NCI-H345 treated with DMSO at 0.1 percent for 48 hours (cell line): ENCODE measurements around the gene HS3ST2.

Experiments used
- DNase-seq: peaks from one replicate; lab custom pipeline; 2025; ENCODE audit not compliant: unreplicated experiment; lab: John Stamatoyannopoulos, UW

The HS3ST2 gene

GRCh38 chr16:22813948-22814710, at the start of gene HS3ST2:
HS3ST2 (plus strand) TSS chr16:22814162; CDS start chr16:22814611, 449 bp downstream.
- no peak for DNase-seq

DNA sequence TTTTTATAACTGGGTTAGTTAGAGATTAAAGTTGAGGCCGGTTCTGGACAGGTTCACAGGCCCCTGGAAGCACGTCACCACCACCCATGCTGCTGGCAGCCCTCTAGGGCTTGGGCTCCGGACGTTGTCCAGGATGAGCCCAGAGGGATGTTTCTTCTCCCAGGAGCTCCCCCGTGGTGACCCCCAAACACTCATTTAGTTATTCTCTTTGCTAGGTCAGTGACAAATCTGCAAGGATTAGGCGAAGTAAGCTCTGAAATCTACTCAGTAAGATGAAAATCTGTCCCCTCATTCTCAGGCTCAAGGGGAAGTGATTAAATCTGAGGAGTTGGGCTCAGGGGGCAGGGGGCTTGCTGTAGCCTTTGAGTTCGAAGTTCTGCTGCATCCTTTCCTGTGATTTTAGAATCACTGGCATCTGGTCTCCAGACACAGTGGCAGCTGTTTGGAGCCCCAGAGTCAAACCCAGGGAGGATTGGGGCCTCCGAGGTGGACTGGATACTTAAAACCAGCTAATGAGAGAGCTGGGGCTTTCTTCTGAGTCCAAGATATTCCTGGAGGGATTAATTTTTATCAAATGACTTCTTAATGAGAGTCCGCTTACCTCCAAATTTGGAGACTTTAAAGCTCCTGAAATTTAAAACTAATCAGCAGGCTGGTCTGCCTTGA, 49.2 kb upstream of the HS3ST2 start:
- no peak for DNase-seq

- DNase-seq = no peak
Measured at GRCh38 chr16:22765479-22765878, 48.5 kb upstream of the HS3ST2 start.

DNA sequence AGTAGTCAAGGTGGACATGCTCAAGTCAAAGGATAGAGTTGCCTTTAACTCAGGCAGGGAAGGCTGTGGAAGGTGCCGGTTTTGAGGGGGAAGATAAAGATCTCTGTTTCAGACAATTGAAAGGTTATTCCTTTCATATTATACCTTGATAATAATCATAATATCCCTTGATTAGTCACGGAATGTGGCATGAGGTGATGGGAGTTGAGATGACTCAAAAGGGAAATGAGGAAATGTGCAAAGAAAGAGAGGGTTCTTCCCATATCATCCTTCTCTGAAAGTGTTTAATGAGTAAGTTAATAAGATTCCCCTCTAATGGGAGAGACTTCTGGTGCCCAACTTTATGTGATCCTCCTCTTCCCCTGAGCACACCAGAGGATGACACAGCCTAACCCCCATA, 43.1 kb upstream of the HS3ST2 start:
- DNase-seq = no peak

DNA sequence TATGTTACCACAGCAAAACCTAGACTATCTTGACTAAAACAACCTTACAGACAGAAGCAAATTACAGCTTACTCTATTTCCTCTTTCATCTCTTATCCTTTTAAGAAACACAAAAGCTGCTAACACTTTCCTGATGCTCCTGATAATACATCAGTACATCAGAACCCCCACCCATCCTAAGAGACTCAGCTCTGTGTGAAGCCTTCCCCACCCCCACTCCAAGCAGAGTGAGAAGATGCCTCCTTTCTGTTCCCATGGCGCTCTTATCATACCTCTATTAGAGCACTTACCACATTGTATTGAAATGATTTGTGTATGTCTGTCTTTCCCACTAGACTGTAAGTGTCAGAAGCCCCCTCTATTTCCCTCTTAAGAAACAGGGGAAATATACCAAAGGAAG, 42.4 kb upstream of the HS3ST2 start:
- DNase-seq = no peak

DNA sequence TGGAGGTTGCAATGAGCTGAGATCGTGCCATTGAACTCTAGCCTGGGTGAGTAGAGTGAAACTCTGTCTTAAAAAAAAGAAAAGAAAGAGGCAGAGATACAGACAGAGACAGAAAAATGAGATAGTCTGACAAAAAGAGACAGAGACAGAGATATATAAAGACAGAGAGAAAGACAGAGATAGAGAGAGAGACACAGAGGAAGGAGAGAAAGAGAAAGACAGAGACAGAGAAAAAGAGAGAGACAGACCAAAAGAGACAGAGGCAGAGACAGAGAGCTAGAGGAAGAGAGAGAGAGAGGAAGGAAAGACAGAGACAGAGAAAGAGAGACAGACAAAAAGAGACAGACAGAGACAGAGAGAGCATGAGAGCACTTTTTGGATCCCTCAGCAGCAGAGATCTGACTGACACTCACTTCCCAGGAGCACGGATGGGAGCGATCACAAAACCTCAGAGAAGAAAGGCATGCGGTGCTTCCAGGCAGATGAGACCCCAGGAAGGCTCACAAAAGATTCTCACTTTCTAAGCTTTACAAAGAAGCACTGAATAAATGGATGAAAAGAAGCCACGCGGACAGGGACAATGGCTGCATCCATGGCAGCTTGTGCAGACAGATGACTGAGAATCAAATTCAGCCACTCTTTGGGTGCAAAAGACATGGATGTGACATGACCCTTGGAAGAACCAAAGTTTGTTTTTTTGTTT, 38.6 kb upstream of the HS3ST2 start:
- DNase-seq = no peak

DNA sequence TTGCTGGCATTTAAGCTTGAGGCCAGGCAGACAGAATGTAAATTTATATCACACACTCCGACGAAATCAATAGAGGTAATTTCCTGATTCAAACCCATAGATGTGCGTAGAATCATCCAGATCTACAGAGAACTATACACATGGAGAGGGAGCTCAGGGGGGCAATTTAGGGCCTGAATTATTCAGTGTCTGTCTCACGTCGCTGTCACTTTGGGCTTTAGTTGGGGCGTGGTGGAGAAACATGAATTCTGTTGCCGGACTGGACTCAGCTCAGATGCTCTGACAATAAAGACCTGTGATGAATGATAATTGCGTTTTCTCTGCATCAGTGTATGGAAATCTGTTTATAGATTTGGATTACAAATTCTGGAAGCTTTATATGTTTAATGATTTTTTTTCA, 32.5 kb upstream of the HS3ST2 start:
- no peak for DNase-seq

- no peak for DNase-seq
Measured at GRCh38 chr16:22782314-22782713, 31.6 kb upstream of the HS3ST2 start.

DNA sequence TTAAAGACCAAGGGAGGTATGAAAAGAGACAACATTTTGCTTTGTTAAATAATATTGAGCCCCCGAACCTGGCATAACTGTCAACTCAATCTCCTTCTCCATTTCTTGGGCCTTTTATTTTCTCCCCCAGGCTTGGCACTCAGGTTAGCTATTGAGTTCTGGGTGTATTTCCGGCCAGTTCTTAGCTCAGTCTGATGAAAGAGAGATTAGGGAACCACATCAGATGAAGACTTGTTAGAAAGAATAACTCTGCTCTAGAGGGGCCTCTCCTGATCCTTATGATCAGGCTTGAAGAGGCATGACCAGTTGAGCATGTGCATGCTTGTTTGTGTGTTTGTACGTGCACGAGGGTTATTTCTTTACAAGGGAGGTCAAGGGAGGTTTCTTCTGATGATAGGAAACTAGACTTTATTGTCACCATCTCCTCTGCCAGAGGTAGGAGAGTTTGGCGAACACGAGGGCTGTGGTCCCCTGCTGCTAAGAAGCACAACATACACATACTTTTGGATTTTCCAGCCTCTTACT, 29.2 kb upstream of the HS3ST2 start:
- no peak for DNase-seq

GRCh38 chr16:22785552-22785951, 28.4 kb upstream of the HS3ST2 start:
- no peak for DNase-seq

- no peak for DNase-seq
Measured at GRCh38 chr16:22786284-22786683, 27.7 kb upstream of the HS3ST2 start.

- DNase-seq = no peak
Measured at GRCh38 chr16:22786691-22787090, 27.3 kb upstream of the HS3ST2 start.

GRCh38 chr16:22787466-22788192, 26.3 kb upstream of the HS3ST2 start:
- no peak for DNase-seq

- no peak for DNase-seq
Measured at GRCh38 chr16:22788193-22788530, 25.8 kb upstream of the HS3ST2 start.

GRCh38 chr16:22789281-22789945, 24.5 kb upstream of the HS3ST2 start:
- no peak for DNase-seq

DNA sequence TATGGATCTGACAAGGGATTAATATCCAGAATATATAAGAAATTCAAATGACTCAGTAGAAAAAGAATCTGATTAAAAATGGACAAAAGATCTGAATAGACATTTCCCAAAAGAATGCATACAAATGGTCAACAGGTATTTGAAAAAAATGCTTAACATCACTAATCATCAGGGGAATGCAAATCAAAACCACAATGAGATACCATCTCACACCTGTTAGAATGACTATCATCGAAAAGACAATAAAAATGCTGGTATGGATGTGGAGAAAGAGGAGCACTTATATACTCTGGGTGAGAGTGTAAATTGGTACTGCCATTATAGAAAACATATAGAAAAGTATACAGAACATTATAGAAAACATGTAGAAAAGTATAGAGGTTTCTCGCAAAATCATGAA, 16.4 kb upstream of the HS3ST2 start:
- DNase-seq = no peak

DNA sequence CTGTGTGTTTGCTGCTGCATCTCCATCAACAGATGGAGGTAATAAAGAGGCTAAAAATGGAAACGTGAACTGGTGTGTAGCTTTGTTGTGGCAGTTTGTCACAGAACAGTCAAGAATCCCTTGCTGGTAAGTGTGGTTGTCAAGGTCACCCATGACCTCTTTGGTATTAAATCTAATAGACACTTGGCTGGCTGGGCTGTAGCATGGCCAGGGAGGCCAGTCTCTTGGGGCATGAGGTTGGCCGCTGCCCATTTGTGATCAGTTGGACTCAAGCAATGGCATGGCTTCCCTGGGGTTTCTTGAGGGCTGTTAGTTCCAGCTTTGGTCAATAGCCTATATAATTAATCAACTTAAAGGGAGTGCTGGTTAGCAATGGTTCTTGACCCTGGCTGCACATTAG, 14.8 kb upstream of the HS3ST2 start:
- no peak for DNase-seq

DNA sequence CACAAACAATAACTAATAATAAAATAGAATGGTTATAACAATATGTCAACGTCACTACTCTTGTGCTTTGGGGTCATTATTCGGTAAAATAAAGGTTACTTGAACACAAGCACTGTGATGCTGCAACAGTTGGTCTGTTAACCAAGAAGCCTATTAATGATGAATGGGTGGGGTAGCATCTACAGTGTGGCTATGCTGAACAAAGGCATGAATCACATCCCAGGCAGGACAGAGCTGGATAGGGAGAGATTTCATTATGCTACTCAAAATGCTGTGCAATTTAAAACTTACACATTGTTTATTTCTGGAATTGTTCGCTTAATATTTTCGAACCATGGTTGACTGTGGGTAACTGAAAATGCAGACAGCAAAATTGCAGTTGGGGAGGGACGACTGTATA, 9.1 kb upstream of the HS3ST2 start:
- DNase-seq = no peak

DNA sequence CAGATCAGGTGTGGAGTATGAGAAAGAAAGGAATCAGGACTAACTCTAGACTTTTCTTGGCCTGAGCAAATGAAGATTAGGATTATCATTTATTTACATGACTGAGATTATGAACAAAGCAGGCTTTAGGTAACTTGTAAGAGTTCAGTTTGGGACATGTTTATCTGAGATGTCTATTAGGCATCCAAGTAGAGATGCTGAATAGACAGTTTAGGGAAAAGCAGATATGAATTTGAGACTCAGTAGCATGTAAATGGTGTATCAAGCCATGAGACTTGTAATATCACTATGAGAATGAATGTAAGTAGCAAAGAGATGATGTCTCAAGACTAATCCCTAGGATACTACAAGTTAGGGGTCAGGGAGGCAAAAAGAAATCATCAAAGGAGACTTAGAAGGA, 8.6 kb upstream of the HS3ST2 start:
- DNase-seq = no peak

DNA sequence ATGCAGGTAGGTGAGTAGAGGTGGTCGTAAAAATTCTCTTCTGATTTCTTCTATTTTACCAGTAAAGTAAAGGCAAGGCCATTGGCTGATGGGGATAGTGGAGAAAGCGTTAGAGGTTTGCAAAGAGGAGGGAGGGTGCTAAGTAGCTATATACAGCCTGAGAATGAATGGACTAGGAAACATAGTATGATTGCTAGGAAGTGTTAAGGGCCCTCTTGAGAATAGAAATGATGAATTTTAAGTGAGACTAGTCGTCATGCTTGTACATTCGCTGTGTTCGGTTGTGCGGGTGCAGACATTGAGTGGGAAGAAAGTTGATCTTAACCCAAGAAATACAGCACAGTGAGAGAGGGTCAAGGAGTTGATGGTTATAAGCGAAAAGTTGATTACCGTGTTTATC, 7.2 kb upstream of the HS3ST2 start:
- DNase-seq = no peak

DNA sequence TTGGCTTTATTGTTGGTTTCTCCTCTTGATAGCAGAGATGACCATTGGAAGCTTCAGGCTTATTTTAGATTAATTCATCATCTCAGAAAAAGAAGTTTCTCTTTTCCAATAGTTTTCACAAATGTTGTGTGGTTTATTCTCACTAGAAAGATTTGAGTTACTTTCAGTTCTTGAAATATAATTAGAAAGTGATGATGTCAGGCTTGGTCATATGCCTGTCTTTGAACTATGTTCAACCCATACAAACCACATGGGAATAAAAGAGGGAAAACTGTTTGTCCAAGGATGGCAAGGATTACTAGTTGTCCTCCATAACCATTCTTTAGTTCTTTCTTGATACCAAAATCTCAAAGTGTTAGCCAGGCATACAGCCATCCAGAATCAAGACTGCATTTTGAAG, 3.7 kb upstream of the HS3ST2 start:
- no peak for DNase-seq
